HG02981 (cell line): ENCODE measurements around the gene IFITM1.
"Not testable (repeated sequence)": the region's sequence is repeated elsewhere in the genome, so short reads cannot be mapped to it uniquely, and the experiment has no call there.

Experiments used
- ATAC-seq: cut with Tn5 transposase; IDR thresholded peaks from one replicate; pipeline ENCODE4 v1.9.1; 2021; ENCODE audit warnings: mild to moderate bottlenecking, moderate library complexity; ENCODE audit not compliant: unreplicated experiment

The IFITM1 gene

GRCh38 chr11:282630-283360 lies 31.0 kb upstream of the IFITM1 start:
- no peak for ATAC-seq

GRCh38 chr11:283405-284104 lies 30.3 kb upstream of the IFITM1 start:
- ATAC-seq: no peak

GRCh38 chr11:284105-285020 lies 29.5 kb upstream of the IFITM1 start:
- ATAC-seq: no peak

GRCh38 chr11:285021-285893 lies 28.6 kb upstream of the IFITM1 start:
- ATAC-seq: no peak

GRCh38 chr11:285894-286220 lies 28.0 kb upstream of the IFITM1 start:
- ATAC-seq: no peak

- not testable (repeated sequence) for ATAC-seq
Measured at GRCh38 chr11:286977-287820, 26.6 kb upstream of the IFITM1 start.

GRCh38 chr11:287821-288477 lies 25.9 kb upstream of the IFITM1 start:
- no peak for ATAC-seq

GRCh38 chr11:288478-289397 lies 25.1 kb upstream of the IFITM1 start, which contains the start of gene PGGHG:
Gene PGGHG, plus strand, starts transcription at chr11:289126. Its CDS starts 691 bp downstream, at chr11:289817.
- no peak for ATAC-seq

GRCh38 chr11:289398-289711 lies 24.5 kb upstream of the IFITM1 start:
- ATAC-seq: no peak

- ATAC-seq: no peak
Measured at GRCh38 chr11:289712-290620, 23.9 kb upstream of the IFITM1 start.

GRCh38 chr11:290621-291231 lies 23.1 kb upstream of the IFITM1 start:
- no peak for ATAC-seq

GRCh38 chr11:291281-292210 lies 22.3 kb upstream of the IFITM1 start:
- ATAC-seq: no peak

GRCh38 chr11:292211-293121 lies 21.4 kb upstream of the IFITM1 start:
- no peak for ATAC-seq

GRCh38 chr11:293271-293851 lies 20.5 kb upstream of the IFITM1 start:
- ATAC-seq: no peak
